NCI-H526 treated with DMSO at 0.1 percent for 48 hours (cell line): ENCODE measurements around the gene GNG12.

Source experiments
- DNase-seq: peaks from one replicate; lab custom pipeline; 2025; lab: John Stamatoyannopoulos, UW

Gene GNG12

DNA sequence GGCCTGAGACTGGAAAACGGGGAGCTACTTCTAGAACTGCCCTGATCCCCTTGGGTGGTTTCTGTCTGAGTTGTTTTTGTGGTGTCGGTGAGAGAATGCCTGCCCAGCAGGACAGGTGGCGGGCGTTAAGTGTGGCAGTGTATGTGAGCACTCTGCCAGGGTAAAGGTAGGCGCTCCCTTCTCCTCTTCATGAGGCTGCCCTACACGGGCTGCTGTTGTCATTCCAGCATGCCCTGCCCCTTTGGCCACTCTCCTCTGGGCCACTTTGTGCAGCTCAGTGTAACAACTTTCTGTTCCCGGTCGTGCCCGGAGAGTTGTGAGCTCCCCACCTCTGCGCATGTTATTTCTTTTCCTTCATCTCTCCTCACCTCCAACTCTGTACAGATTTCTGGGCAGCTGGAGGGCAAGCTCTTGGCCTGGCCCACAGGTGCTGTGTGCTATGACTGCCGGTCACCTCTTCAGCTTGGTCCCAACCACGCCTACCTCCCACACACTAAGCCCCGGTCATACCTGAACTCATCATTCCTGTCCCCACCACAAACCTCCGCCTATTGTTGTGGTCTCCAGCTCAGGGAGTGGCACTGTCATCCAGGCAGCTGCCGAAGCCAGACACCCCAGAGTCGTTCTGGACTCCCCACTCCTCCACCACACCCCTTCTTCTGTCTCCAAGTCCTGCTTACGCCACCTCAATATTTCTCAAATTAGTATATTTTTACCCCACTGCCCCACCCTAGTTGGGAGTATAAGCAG is 79.3 kb downstream of the GNG12 start:
- DNase-seq, result no peak

DNA sequence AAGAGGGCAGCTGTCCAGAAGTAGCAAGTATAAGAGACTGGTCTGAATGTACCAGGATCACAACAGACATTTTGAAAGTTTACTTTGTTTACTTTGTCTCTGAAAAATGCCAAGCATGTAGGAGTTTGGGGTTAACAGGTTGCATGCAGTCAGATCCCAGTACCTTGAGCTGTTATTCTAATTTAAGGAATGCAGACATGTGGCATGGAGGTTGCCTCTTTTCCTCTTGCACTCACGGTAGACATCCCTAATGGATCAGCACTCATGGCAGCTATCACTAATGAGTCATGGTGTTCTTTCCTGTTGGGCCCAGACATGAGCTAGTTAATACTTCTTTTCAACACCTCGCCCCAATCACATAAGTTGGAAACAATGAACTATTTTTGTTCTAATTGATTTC is 81.0 kb downstream of the GNG12 start:
- DNase-seq, result no peak

DNA sequence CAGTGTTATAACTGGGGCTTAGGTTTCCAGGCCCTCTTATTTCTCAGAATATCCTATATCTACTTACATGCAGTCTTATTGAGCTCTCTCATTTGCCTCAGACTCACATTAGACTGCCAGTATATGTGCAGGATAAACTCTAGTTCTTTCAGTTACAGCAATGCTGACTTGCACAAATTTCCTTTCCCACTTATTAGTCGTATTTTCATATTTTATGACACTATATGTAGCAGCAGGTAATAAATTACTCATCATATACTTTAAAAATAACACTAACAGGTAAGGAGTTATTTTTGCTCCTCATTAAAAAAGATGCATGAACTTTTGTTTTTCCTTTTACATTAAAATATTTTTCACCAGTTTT is 82.6 kb downstream of the GNG12 start:
- no peak for DNase-seq

DNA sequence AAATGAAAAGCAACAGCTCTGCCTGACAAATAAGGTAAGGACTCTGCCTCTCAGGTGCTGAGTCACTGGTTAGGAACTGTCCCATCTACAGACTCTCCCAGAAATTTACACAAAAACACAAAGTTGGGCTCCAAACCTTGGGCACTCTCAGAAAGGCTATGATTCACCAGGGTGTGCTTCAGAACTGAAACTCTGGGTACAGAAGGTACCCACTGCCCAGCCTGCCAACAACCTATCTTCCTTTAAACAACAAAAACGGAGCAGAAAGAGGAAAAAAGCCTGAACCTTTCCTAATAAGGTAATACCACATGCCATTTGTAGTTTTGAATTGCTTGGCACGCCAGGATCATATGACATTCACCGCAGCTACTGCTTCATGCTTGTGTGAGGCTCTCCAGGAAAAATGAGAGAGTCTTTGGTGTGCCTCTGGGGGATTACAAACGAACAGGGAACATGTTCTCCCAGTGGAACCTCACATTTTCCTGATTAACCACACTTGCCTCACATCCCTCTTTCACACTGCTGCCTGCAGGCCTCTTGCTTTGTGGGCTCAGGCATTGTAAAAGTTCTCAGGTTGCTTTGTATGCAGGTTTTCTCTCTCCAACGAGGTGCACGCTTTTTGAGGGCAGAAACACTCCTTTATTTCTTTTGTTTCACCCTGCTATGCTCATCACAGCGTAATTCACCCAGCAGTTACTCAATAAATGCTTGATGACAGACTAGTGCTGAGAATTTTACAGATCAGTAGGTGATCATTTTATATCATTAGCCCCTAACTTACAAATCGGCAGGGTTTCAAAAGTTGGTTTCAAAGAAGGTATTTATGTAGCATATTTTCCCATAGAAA is 83.2 kb downstream of the GNG12 start:
- peak; percentile 29 for DNase-seq

DNA sequence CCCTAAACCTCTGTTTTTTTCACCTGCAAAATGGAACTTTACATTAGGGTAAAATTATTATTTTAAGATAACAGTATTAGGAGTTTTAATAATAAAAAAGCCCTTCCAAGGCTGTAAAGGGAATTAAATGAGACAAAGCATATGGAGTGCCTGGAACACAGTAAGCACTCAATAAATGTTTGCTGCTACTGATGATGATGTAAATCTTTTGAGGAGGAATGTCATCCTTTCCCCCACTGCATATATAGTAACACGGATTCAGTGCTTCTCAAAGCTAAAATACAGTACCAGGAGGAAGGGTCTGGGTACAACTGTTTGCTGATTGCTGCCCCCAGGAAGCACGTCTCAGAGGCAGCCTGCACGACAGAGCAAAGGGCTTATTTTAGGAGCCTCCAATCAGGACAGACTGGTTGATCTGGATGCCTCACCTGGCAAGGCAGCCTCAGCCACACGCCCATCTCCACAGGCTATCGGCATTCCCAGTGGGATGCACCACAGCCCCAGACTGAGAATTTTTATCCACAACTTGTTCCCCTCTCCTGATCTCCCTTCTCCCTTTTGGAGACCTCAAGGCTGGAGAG is 83.9 kb downstream of the GNG12 start:
- DNase-seq, result no peak

DNA sequence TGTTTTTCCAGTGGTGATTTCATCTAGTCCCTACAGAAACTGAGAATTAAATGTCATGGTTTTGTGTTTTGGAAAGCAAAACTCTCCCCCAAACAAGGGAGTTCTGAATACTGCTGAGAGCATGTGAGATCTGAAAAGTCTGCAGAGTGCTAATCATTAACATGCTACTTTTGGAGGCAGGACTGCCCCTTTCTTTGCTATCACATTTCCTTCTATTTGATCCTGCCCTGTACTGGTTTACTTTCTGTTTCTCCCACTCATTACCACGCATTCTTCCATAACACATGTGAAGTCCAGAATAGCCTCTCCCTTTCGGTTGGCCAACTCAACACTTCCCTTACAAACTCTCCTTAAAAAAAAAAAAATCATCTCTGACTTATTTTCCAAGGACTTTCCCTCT is 84.6 kb downstream of the GNG12 start:
- no peak for DNase-seq

DNA sequence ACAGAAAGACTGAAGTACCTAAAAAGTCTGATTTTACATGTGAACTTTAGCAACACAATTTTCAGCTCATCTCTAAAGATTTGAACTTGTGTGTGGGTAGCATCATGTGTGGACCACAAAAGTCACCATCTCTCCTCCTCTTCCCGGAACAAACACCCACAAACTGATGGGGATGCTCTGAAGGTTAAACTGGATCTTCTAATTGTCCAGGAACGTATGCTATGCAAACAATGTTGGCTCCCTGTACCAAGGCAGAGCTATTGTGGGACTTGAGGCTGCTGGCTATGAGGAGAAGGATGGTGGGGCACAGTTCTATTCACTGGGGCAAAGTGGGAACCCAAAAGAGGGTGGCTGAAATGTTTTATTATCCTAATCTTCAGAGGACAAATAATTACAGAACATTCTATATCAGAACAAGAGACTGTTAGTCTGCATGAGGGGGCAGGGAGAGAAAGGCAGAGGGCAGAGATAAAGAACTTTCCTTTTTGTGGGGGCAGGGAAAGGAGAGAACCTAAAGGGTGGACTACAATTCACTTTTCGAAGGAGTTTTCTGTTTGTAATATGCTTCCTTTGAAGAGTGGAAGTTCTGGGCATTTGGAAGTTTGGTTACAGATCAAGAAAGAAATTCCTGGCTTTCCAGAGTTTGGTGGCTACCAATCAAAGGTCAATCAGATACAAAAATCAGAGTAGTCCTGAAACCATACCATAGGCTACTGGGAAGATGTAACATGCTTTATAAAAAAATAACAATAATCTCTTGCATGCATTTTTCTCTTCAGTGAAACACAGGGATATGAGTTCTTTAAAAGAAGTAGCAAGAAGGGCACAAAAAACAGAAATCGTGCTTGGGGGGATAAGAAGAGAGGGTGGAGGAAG is 85.4 kb downstream of the GNG12 start:
- DNase-seq, result no peak

DNA sequence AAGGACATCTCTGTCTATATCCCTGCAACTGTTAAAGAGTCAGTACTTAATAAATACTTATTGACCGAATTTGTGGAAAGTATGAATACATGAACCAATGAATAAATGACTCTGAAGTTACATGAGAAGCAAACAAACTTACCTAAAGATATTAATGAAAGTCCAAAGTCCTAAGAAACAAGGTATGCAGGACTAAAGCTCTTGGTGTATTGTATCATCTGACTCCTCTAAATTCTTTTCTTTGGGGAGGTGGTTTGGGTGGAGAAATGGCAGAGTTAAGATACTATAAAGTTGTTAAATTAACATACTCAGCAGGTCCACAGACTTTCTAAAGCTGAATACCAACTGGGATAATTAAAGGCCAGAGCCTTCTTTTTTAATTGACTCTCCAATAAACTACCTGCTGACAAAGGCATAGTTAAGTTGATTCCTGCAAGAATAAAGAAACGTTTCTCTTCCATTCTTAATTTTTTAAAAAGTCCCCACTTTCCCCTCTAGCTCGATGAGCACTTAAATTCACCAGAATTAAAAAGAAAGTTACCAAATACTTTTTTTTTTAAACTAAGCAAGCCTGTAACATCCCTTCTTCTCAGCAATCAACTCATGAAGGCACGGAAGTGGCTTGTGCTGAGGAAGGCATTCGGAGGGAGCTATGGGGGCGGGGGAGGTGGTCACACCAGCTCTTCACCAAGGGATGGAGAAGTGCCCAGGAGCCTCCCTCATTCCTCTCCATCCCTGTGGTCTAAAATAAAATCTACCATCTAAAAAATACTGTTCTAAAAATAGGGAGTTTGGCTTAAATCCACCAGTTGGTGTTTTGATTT is 87.2 kb downstream of the GNG12 start:
- no peak for DNase-seq

DNA sequence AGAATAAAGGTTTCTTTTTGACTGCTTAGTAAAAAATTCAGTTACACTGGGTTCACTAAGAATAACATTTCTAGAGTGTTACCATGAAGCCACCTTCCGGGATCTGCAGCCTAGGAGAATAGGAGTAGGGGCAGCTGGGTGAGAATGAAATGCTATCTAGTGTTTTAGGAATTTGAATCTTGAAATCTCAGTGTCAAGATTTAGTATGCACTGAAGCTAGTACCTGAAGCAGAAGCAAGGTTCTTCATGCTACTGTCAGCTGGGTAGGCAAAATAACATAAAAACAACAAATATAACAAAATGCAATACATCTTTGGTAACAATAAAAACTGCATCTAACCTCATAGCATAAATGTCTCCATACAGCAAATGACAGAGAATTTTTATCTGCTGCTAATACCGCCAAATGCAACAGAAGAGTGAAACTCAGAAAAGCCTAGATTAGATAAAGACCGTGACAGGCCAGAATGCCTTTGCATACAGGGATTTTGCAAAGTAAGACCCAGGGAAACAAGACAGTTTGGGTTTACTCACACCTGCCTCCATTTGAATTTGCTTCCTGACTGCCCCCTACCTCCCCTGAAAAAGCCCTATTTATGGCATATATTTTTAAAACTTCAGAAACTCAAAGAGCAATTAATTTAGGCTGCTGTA is 90.1 kb downstream of the GNG12 start:
- peak; percentile 14 for DNase-seq

DNA sequence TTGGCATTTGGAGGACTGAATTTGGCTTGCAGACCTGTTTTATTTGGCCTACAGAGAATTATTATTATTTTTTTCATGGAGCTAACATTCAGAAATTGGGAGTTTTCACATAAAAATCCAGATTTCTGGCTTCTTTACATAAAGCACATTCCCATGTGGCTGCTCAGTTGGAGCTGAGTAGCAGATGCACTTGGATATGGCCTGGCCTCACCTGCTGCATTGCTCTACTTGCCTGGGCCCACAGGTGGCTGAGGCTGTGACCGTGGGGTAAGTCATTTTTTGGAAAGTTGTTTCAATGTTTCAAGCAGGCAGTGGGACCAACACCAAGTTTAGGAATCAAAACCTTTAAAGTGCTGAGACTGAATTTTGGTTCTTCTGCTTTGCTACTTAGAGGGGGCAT is 91.5 kb downstream of the GNG12 start:
- DNase-seq, result no peak

DNA sequence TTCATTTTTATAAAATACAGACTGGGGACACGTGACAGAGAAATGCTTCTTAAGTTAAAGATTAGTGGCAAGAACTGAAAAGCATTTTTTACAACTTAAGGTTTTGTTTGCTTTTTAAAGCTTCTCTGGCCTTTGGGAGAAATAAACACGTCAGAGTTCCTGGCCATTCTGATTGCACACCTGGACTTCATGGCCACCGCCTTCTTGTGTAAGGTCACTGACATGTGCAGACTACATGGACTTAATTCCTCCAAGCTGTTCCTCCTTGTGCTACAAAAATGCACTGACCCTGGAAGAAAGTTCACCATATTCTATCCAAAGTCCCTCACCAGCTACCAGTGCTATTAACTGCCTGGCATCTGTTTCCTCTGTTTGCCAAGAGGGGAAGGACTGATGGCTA is 92.1 kb downstream of the GNG12 start:
- DNase-seq, result no peak

DNA sequence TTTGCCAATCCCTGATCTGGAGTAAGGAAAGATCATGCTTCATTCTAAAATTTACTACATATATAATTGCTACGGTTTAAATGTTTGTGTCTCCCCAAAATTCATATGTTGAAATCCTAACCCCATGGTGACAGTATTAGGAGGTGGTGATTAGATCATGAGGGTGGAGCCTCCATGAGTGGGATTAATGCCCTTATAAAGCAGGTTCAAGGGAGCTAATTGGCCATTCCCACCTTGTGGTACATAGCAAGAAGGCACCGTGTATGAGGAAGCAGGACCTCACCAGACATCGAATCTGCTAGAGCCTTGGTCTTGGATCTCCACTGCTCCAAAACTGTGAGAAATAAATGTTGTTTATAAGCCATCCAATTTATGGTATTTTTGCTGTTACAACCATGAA is 92.7 kb downstream of the GNG12 start:
- DNase-seq, result no peak

DNA sequence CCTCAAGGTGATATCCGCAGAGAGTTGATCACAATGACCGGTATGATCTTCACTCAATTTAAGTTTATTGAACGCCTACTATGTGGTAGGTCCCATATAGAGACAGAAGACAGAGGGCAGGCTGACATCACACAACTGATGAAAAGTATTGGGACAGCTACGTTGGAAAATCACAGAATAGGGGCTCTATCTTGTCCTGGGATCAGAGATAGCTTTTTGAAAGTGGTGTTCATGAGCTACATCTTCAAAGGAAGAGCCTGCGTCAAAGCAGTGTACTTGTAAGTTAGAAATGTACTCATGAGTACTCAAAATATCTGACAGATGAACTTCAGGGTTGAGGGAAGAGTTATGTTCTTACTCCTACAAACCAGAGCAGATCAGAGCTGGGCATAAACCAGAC is 93.9 kb downstream of the GNG12 start:
- DNase-seq, result no peak

DNA sequence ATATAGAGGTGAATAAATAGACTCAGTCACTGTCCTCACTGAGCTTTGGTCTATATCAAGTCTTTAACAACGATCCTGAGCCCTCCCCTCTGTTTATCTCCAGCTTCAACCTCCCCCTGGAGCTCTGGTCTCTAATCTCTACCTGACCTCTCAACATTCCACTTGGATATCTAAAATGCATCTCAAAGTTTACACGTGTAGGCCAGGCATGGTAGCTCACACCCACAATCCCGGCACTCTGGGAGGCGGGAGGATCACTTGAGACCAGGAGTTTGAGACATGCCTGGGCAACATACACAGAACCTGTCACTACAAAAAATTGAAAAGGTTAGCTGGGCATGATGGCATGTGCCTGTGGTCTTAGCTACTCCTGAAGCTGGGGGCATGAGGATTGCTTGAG is 94.9 kb downstream of the GNG12 start:
- no peak for DNase-seq

DNA sequence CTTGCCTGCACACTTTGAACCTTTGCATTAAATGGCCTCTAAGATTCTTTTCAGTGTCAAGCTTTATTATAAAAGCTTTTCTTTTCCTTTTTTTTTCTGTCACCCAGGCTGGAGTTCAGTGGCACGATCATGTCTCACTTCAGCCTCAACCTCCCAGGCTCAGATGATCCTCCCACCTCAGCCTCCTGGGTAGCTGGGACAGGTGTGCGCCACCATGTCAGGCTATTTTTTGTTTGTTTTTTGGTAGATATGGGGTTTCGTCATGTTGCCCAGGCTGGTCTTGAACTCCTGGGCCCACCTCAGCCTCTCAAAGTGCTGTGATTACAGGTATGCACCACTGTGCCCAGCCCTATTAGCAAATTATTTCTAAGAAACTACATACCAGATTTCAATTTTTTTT is 95.4 kb downstream of the GNG12 start:
- DNase-seq, result no peak

DNA sequence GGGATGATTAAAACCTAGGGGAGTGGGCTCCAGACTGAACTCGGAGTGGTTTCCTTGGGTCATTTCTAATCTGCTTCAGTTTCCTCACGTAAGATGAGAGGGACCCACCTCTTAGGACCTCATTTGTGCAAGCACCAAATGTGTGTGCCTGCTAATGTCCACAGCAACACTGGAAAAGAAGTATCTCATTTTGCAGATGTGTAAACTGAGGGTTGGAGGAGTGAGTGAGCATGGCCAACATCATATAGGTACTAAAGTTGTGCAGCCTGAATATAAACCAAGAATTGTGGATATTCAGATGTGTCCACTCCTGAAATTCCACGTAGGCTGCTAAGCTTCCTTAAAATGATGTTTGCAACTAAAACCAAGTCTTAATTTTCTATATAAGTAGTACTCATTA is 96.5 kb downstream of the GNG12 start:
- no peak for DNase-seq

DNA sequence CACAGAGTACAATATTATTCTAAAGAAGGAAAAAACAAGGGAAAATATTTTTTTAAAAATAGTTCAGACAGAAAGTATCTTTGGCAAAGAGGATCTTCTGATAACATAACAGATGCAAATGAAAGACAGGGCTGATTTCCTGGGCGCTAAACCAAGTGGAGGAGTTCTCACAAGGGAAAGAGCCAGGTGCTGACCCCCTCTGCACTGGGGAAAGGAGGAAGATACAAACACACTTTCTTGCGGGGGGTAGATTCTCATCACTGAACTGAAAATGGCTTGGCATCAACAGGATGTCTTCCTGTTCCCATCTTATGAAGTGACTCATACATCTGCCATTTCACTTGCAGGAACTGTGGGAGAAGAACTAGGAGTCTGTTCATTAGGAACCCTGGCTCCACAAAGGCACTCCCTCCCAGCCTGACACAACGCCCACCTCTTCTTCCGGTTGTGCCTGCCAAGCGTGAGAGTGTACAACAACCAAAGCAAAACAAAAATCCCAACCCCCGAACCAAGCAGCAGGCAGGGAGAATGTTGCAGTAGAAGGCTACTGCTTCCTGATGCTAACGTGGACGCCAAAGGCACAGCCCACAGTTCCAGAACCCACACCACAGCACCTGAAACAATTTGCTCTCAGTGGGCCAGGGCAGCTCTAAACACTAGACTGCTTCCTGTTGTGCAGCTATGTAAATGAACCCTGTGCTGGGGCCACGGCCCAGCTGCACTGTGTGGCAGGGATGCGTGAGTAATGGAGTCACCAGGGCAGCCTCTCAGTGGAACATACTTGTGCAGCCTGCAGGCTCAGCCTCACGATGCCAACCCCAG is 97.2 kb downstream of the GNG12 start:
- peak; percentile 21 for DNase-seq

DNA sequence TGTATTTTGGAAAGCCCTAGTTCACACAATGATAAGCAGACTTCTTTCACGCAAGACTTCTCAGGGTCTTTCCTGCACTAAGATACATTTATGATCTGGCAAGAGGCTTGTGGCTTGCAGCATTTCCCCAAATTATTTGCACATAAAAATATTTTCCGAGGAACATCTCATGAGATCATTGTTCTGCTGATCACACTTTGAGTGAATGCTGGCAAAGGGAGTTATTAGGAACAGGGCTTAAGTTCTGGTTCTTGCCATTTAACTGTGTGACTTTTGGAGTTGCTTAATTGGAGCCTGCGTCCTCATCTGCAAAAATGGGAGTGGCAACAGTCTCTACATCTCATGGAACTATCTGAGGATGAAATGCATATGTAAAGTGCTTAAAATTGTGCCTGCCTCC is 98.1 kb downstream of the GNG12 start:
- DNase-seq, result no peak

DNA sequence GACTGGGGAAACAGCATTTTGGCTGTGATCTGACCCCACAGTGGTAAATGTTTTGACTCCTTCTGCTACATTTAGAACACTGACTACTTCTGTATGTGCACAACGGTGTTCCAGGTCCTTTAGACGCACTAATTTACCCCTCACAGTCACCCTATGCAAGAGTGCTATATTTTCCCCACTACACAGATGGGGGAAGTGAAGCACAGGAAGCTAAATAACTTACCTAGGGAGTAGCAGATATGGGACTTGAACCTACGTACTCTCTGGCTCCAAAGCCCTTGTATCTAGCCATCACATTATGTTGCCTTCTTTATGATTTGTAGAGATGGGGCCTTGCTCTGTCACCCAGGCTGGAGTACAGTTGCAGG is 99.0 kb downstream of the GNG12 start:
- no peak for DNase-seq

DNA sequence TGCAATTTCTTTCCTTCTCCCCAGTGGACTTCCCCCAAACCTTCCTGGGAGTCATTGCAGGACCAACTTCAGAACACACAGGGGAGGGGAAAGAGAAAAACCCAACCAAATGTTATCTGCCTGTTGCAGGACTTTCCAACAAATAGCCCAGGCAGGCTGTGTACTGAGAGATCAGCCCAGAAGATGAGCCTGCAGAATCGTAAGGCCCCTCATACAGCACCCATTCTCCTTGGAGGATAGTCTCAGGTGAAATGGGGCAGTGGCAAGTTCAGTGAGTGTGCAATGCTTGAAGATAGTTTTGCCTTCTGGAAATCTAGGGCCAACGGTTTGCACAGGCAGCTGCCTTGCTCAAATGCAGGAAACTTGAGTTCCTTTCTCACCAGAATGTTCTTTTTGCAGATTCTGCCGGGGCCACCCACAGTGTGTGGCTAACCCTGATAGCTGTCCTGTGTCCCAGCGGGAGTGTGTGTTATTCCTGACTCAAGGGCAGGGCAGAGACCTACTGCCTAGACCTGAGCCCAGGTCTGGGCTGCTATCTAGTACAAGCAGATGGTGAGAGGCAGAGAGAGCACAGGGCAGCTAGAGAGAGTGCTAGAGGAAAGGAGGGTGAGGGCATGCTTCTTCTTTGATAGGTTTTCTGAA is 99.5 kb downstream of the GNG12 start:
- no peak for DNase-seq
